Sigmoid colon (tissue), 7 donors: ENCODE data around the gene FAM110D. TPM values are rescaled to one million over a fixed set of nuclear protein-coding genes. Genes with fewer than 3 reads are reported as not detected.

ENCODE experiments used
- DNase-seq: peaks from one replicate; pipeline ENCODE4 v3.0.0-alpha.2; 2019
- H3K27ac ChIP-seq, 4 donors: fragments of 200-600 bp; sonication (generic); one replicate each; pipeline ENCODE4 v1.5.1; 2016 to 2019; ENCODE audit warnings: mild to moderate bottlenecking in 1 of 4
- H3K27me3 ChIP-seq, 3 donors: fragments of 200-600 bp; sonication (generic); one replicate each; pipeline ENCODE4 v1.5.1; 2019; ENCODE audit warnings: mild to moderate bottlenecking in 1 of 3
- H3K36me3 ChIP-seq, 4 donors: fragments of 200-600 bp; sonication (generic); one replicate each; pipeline ENCODE4 v1.5.1; 2016 to 2019
- H3K4me1 ChIP-seq, 4 donors: fragments of 200-600 bp; sonication (generic); one replicate each; pipeline ENCODE4 v1.5.1; 2017 to 2019
- H3K4me3 ChIP-seq, 4 donors: fragments of 200-600 bp; sonication (generic); one replicate each; pipeline ENCODE4 v1.5.1; 2017 to 2019; ENCODE audit warnings: mild to moderate bottlenecking in 2 of 4, moderate library complexity in 1 of 4
- H3K9me3 ChIP-seq, 4 donors: fragments of 200-600 bp in 3 of 4; sonication (generic) in 3 of 4; one replicate each; pipeline versions ENCODE4 v1.5.1 to v1.6.1; 2013 to 2019
- EP300 ChIP-seq, 4 donors: sonication (generic); formaldehyde crosslinking; IDR thresholded peaks; one replicate each; pipeline ENCODE4 v1.6.1; 2017; ENCODE audit warnings: antibody characterized with exemption in 4 of 4
- POLR2A ChIP-seq, 2 donors: fragments of 450-650 bp; IDR thresholded peaks; one replicate each; pipeline ENCODE4 v1.6.1; 2016; ENCODE audit warnings: antibody characterized with exemption in 2 of 2, mild to moderate bottlenecking in 2 of 2, moderate library complexity in 2 of 2
- POLR2AphosphoS5 ChIP-seq, 4 donors: sonication (generic); formaldehyde crosslinking; IDR thresholded peaks; one replicate each; pipeline ENCODE4 v1.6.1; 2017; ENCODE audit warnings: antibody characterized with exemption in 4 of 4
- WGBS, 2 donors: extraction: QIAGEN DNeasy Blood & Tissue Kit; methylation state at CpG; one replicate each; pipeline ENCODE4 v1.1.7; 2013; 5-methylcytosine and 5-hydroxymethylcytosine counted together
- intact Hi-C: fragments of 100-400 bp; cut with DNase I; formaldehyde crosslinking; loops from one replicate; pipeline ENCODE4 v1.15.1; 2023
- polyA plus RNA-seq, 3 donors: library from polyadenylated mRNA; stranded (reverse); fragments of 200-250 nt; gene quantifications; one replicate each; pipeline ENCODE4 v1.2.3, GENCODE V29; 2013
- total RNA-seq, 4 donors: library from RNA; depleted of rRNA; stranded (reverse); fragments of >200 nt; gene quantifications; one replicate each; pipeline ENCODE4 v1.1.0, GENCODE V29; 2016
- TF ChIP-seq, protein P1 (sequence below), 4 experiments: fragments of 450-650 bp in 3 of 4; fragments of 200-600 bp in 1 of 4; IDR thresholded peaks; one replicate each; pipeline ENCODE4 v1.5.1; 2016 to 2019; ENCODE audit warnings: antibody characterized with exemption in 4 of 4, mild to moderate bottlenecking in 3 of 4, moderate library complexity in 2 of 4
- donor health status: healthy with polysubstance abuse.
- donor health status: Bipolar disorder and iron deficiency.
- donor health status: healthy.

Gene FAM110D
- total and polyA plus RNA-seq, 7 donors: 0.60 to 4.2 (median 1.1) TPM; not detected in 1

DNA sequence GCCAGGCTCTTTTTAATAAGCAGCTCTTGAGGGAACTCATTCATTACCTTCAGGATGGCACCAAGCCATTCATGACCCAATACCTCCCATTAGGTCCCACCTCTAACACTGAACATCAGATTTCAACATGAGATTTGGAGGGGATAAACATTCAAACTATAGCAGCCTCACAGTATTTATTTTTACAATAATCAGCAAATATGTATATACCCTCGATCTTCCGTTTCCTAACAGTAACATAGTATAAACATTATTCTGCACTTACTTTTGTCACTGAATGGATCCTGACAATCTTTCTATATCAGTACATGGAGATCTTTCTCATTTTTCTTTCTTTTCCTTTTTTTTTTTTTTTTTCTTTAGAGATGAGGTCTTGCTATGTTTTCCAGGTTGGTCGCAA lies 36.9 kb downstream of the FAM110D start:
- WGBS, 2 donors: 62 to 84% methylated on average over 3 of the region's 3 CpGs
- no peaks in the 10 kb centered on the region for H3K9me3 ChIP-seq
- no peak overlapping the region for H3K27ac ChIP-seq
- peaks cover 0 to 3% (median 0%) of the 10 kb centered on the region in 3 donors for H3K27me3 ChIP-seq
- no peak overlapping the region for H3K4me3 ChIP-seq
- H3K36me3 ChIP-seq: no peaks in the 10 kb centered on the region
- H3K4me1 ChIP-seq: no peaks in the 10 kb centered on the region
- DNase-seq: no peak
- intact Hi-C loops: no loop called here
- TF ChIP-seq, protein P1, sequence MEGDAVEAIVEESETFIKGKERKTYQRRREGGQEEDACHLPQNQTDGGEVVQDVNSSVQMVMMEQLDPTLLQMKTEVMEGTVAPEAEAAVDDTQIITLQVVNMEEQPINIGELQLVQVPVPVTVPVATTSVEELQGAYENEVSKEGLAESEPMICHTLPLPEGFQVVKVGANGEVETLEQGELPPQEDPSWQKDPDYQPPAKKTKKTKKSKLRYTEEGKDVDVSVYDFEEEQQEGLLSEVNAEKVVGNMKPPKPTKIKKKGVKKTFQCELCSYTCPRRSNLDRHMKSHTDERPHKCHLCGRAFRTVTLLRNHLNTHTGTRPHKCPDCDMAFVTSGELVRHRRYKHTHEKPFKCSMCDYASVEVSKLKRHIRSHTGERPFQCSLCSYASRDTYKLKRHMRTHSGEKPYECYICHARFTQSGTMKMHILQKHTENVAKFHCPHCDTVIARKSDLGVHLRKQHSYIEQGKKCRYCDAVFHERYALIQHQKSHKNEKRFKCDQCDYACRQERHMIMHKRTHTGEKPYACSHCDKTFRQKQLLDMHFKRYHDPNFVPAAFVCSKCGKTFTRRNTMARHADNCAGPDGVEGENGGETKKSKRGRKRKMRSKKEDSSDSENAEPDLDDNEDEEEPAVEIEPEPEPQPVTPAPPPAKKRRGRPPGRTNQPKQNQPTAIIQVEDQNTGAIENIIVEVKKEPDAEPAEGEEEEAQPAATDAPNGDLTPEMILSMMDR (IDR thresholded peaks at IDR 0.05): no peak
- TF ChIP-seq POLR2A (IDR thresholded peaks at IDR 0.05) (no peak), EP300 (IDR thresholded peaks at IDR 0.05) (no peak), POLR2AphosphoS5 (IDR thresholded peaks at IDR 0.05) (no peak)

DNA sequence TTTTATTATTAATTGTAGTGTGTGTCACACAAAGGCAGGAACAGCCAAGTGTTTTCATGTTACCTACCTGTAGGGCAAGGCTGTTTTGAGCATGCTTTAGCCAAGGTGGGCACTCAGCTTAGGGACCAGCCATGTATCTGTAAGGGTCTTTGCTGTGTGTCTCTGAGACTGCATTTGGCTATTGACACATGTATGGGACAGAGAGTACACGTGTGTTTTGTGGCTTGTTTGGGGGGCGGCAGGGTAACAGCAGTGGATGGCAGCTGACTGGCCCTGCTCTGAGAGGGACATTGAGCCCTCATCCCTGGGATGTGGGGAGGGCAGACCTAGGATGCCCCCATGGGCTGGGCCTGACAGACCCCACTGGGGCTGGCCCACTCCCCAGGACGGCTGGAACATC lies 38.4 kb downstream of the FAM110D start:
- Histone ChIP-seq H3K27me3 (peaks cover 0 to 6% (median 0%) of the 10 kb centered on the region in 3 donors), H3K27ac (no peak overlapping the region), H3K4me3 (no peak overlapping the region), H3K36me3 (no peaks in the 10 kb centered on the region), H3K9me3 (no peaks in the 10 kb centered on the region), H3K4me1 (peaks cover 0 to 5% (median 0%) of the 10 kb centered on the region in 4 donors)
- intact Hi-C loops: no loop called here
- no peak for TF ChIP-seq POLR2A (IDR thresholded peaks at IDR 0.05)
- no peak for TF ChIP-seq EP300 (IDR thresholded peaks at IDR 0.05)
- TF ChIP-seq, protein P1 (IDR thresholded peaks at IDR 0.05): no peak
- no peak for TF ChIP-seq POLR2AphosphoS5 (IDR thresholded peaks at IDR 0.05)
- 89 to 95% methylated on average over 3 of the region's 3 CpGs for WGBS, 2 donors
- no peak for DNase-seq

DNA sequence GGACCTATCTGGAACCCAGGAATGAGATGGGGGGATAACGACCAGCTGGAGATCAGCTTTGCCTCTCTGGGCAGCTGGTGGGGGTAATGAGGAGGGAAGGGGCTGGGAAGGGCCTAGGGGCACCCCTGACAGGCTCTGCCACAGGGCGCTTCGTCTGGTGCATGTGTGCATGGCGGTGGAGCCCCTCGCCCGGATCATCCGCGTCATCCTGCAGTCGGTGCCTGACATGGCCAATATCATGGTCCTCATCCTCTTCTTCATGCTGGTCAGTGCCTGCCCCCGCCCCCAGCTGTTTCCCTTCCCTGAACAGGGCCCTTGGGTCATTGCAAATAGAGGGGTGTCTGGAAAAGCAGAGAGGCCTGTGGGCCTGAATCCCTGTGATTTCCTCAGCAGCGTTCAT lies 38.9 kb downstream of the FAM110D start:
- H3K4me3 ChIP-seq: no peak overlapping the region
- intact Hi-C loops: no loop called here
- no peaks in the 10 kb centered on the region for H3K9me3 ChIP-seq
- TF ChIP-seq EP300 (IDR thresholded peaks at IDR 0.05) (no peak), POLR2A (IDR thresholded peaks at IDR 0.05) (no peak), POLR2AphosphoS5 (IDR thresholded peaks at IDR 0.05) (no peak)
- TF ChIP-seq, protein P1 (IDR thresholded peaks at IDR 0.05): no peak
- no peaks in the 10 kb centered on the region for H3K36me3 ChIP-seq
- WGBS, 2 donors: 87 to 91% methylated on average over 11 of the region's 11 CpGs
- no peak for DNase-seq
- H3K27ac ChIP-seq: no peak overlapping the region
- peaks cover 0 to 6% (median 0%) of the 10 kb centered on the region in 3 donors for H3K27me3 ChIP-seq
- peaks cover 0 to 5% (median 0%) of the 10 kb centered on the region in 4 donors for H3K4me1 ChIP-seq

DNA sequence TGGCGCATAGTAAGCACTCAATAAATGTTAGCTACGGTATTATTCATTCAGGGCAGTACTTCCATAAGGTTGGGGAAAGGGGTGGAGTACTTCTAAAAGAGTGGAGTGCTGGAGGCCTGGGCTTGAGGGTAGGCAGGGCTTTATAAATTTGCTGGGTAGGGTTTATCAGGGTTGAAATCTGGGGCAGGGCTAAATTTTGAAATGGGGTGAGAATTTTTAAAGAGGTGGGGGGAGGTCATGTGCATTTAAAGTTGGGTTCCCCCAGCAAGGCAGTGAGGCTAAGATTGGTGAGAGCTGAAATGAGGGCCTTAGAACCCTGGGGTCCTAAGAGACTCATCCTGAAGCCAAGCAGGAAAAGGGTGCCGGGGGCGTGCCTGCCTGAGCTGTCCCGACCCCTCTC lies 41.5 kb downstream of the FAM110D start:
- DNase-seq: no peak
- no peak overlapping the region for H3K4me3 ChIP-seq
- no peaks in the 10 kb centered on the region for H3K9me3 ChIP-seq
- no peaks in the 10 kb centered on the region for H3K36me3 ChIP-seq
- H3K4me1 ChIP-seq: peaks cover 0 to 5% (median 0%) of the 10 kb centered on the region in 4 donors
- H3K27me3 ChIP-seq: peaks cover 0 to 6% (median 0%) of the 10 kb centered on the region in 3 donors
- intact Hi-C loops: no loop called here
- H3K27ac ChIP-seq: no peak overlapping the region
- TF ChIP-seq POLR2A (IDR thresholded peaks at IDR 0.05) (no peak), EP300 (IDR thresholded peaks at IDR 0.05) (no peak), POLR2AphosphoS5 (IDR thresholded peaks at IDR 0.05) (no peak)
- TF ChIP-seq, protein P1 (IDR thresholded peaks at IDR 0.05): no peak
- WGBS, 2 donors: 88 to 91% methylated on average over 5 of the region's 5 CpGs
